GM21390 (cell line): ENCODE measurements around the gene PRKACB.
"Not testable (repeated sequence)": the region's sequence is repeated elsewhere in the genome, so short reads cannot be mapped to it uniquely, and the experiment has no call there.

Source experiments
- ATAC-seq: cut with Tn5 transposase; IDR thresholded peaks from one replicate; pipeline ENCODE4 v1.9.1; 2021; ENCODE audit not compliant: unreplicated experiment

PRKACB gene

DNA sequence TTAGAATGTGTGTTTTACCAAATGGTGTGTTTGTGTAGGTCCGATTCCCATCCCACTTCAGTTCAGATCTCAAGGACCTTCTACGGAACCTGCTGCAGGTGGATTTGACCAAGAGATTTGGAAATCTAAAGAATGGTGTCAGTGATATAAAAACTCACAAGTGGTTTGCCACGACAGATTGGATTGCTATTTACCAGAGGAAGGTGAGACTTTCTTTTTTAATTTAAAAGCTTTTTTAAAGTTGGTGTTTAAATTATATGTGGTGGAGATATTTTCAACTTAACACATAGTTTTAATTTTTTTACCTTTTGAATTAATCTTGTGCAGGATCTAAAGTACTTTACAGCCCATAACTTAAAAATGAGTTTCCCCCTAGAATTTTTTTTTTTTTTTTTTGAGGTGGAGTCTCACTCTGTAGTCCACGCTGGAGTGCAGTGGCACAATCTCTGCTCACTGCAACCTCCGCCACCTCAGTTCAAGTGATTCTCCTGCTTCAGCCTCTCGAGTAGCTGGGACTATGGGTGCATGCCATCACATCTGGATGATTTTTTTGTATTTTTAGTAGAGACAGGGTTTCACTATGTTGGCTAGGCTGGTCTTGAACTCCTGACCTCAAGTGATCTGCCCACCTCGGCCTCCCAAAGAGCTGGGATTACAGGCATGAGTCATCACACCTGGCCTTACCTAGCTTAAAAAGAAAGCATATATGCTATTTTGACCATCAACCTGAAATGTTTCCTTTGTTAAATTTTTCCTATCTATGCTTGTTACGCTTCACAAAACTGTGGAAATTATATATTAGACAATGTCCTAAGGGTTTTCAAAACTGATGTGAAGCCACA lies 70.3 kb downstream of the PRKACB start:
- no peak for ATAC-seq

DNA sequence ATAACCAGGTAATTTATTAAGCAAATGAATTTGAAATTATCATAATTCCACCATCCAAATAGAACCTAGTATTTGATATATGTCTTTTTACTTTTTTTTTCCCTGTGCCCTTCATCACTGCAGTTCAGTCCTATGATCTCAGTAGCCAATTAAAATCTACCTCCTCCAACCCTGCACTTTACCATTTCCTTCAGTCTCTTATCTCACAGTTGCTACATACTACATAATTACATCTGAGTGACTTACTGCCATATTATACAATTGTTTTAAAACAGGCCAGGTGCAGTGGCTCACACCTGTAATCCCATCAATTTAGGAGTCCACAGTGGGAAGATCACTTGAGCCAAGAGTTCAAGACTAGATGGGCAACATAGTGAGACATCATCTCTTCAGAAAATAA lies 73.2 kb downstream of the PRKACB start:
- ATAC-seq = no peak

DNA sequence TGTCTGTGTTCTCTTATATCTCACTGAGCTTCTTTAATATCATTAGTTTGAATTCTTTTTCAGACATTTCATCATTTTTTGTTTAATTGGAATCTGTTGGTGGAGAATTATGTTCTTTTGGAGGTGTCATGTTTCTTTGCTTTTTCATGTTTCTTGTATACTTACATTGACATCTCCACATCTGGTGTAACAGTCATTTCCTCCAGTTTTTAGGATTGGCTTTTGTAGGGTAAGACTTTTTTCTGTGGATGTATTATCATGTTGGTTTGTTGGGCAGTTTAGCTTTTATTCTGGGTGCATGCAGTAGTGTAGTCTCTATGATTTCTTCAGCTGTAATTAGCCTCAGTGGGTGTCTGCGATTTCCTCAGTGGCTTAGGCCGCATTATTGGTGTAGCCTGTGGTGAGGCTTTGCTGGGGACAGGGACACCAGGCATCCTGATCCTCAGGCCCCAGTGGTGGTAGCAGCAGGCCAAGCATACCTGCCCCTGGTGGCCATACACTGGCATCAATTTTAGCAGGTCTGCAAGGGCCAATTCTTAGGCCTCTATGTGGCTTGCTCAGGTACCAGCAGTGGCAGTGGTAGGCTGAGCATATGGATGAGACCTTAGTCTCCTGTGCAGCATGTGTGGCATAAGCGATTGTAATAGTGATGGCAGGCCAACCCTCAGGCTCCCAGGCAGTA lies 79.8 kb downstream of the PRKACB start:
- ATAC-seq = no peak

DNA sequence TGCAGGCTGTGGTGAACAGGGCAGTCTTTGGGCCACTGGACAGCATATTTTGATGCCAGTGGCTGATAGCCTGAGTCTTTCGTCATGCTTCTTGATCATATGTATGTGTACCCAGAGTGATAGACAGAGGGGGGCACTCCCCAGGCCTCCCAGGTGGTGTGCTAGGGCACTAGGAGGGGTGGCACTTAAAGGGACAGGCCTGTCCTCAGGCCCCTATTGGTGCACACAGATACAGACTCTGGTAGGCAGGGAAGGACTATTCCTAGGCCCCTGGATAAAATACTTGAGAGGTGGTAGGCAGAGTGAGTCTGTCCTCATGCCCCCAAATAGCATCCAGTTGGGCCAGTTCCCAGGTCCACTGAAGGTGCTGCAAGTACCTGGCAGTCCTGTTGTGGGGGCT lies 80.8 kb downstream of the PRKACB start:
- ATAC-seq = no peak

DNA sequence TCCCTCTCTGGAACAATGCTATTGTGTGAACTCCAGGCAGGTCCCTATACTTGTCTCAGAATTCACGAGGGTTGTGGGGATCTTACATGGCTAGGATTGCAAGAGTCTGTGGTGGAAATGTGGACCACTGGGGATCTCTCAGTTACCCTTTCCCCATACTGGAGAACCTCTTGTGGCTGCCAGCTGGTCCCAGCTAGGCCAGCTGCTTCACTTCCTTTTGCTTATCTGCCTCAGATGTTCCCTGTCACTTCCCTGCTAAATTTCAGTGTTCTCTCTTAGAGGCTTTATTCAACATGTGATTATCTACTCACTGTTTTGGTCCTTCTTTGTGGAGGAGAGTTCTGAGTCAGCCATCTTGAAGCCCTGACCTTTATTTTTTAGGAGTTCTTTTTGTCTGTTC lies 81.6 kb downstream of the PRKACB start:
- no peak for ATAC-seq

DNA sequence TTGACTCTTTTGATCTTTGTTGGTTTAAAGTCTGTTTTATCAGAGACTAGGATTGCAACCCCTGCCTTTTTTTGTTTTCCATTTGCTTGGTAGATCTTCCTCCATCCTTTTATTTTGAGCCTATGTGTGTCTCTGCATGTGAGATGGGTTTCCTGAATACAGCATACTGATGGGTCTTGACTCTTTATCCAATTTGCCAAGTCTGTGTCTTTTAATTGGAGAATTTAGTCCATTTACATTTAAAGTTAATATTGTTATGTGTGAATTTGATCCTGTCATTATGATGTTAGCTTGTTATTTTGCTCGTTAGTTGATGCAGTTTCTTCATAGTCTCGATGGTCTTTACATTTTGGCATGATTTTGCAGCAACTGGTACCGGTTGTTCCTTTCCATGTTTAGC lies 88.6 kb downstream of the PRKACB start:
- not testable (repeated sequence) for ATAC-seq

DNA sequence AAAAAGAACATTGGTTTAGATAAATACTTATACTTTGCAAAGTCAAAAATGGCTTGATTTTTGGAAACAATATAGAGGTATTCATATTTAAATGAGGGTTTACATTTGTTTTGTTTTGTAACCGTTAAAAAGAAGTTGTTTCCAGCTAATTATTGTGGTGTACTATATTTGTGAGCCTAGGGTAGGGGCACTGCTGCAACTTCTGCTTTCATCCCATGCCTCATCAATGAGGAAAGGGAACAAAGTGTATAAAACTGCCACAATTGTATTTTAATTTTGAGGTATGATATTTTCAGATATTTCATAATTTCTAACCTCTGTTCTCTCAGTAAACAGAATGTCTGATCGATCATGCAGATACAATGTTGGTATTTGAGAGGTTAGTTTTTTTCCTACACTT lies 92.2 kb downstream of the PRKACB start:
- no peak for ATAC-seq

DNA sequence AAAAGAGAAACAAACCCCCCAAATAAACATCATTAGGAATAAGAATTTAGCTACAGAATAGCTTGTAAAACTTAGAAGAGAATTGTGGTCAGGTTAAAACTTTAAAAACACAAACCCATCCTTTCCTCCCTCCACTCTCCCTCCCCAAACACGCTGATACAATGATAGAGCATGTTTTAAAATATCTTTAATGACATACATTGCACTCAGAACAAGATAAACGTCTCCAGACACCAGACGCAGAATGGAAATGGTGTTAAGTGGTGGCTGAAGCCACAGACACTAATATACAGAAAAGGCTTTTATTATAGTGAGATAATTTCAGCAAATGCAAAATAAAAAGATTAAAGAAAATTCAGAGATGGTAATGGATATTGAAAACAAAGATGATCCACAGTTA lies 98.6 kb downstream of the PRKACB start:
- no peak for ATAC-seq

DNA sequence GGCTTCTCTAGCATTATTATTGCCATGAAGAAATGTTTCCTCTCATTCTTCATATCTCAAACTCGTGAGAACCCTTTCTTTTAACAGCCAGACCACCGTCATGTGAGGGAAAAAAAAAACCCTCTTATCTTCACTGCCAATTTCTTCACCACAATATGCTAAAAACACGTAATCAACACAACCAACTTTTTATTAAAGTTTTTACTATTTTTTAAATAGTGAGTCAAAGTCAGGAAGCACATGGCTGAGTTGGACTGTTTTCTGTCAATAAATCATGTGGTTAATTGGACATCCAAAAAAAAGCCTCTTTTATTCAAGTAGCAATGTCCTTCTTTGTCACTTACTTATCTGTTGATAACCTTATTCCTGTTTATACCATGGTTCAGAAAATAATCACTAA lies 101.5 kb downstream of the PRKACB start:
- no peak for ATAC-seq

DNA sequence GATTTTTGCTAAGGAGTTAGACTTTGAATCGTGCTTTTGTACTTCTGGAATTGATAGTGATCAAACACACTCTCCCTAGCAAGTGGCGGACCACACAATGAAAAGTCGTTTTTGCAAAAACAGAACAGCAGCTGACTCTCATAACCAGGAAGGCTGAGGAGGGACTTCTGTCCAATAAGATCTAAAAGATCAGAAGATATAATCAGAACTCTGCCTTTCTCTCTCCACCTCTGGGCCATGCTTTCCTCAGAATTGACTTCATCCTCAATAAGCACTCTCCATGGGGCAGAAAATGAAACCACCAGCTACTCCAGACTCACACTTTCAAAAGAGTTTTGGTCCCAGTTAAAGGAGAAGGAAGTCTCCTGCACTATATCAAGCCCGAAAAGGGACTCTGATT lies 102.1 kb downstream of the PRKACB start:
- ATAC-seq = no peak

DNA sequence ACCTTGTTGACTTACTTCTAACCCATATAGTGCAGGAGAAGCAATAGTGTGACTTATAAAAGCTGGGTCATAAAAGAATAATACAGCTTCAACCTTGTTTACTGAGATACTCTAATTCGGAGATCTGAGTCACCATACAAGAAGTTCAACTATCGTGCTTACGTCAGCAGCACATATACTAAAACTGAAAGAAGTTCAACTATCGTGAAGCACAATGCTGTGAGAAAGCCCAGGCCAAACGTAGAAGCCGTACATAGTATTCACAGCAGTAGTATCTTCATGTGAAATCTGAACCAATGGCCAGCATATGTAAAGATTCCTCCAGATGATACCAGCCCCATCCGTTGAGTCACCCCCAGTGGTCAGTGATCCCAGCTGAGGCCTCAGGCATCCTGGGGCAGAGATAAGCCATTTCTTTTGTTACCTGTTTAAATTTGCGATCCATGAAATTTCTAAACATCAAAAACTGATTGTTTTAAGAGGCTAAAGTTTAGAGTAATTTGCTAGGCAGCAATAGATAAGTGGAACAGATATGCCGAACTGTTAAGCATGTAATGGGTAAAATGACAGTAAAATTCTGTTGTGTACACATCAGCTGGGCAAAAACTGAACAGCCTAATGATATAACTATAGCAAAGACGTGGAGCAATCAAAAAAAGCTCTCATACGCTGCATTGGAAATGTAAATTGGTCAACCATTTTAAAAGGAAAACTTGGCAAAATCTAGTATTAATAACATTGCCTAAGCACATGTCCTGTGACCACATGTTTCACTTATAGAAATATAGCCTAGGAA lies 103.6 kb downstream of the PRKACB start:
- no peak for ATAC-seq

DNA sequence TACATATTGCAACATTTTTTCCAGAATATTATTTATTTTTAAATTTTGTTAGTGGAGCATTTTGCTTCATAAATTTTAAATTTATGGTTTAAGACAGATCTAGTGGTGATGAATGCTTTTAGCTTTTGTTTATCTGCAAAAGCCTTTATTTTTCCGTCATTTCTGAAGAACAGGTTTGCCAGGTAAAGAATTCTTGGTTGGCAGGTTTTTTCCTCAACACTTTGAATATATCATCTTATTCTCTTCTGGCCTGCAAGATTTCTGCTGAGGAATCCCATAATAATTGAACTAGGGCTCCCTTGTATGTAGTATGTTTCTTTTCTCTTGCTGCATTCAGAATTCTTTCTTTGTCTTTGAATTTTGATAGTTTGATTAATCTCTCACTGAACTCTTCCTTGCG lies 106.6 kb downstream of the PRKACB start:
- ATAC-seq = no peak

DNA sequence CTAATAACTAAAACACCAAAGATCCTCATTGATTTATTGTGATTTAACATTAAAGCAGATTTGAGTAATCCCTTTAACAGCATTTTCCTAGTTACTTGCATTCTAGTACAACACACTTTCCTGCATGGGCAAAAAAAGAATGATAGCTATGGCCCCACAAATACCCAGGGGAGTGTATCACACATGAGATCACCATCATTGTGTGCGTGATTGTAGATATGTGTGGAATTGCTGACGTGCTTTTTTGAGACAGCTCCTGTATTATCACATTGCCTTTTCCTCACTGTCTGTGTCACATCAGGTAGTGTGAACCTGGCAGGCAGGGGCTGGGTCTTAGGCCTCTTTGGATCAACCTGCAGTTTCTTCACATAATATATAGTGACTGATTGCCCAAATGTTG lies 109.0 kb downstream of the PRKACB start:
- no peak for ATAC-seq

DNA sequence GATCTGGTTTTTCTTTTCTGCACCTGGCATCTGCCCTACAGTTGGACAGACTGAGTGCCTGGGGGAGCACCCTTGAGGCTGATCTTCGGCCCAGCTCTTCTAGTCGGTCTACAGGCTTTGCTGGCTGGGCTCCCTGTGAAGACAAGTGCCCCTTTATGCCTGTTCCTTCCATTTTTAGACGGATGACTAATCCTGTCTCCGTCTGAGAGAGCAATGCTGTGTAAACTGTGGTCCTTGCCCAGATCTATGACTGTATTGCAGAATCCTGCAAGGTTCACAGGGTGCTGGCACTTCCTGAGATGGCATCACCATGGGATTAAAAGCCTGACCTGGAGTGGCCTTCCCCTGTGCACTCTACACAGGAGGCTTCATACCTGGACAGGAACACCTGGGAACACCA lies 109.8 kb downstream of the PRKACB start:
- ATAC-seq = no peak

DNA sequence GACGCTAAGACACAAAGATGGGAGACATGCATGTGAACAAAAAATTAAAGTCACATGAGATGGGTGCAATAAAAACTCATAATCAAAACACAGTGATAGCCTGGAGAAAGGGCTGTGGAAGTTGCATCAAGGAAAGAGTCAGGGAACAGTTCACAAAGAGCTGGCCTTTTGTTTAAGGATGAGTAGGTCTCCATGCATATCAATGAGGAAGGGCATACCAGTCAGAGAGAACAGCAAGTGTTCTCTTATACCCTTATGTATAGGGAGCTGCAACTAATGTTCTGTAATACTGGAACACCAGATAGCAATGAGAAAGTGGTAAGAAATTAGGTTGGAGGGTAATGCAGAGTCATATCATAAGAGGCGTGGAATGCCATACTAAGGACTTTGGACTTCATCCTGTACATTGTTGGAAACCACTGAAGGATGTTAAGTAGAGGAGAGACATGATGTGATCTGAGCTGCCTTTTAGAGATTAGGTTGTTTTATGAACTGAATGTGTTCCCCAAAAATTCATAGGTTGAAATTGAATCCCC lies 110.7 kb downstream of the PRKACB start:
- ATAC-seq = no peak

DNA sequence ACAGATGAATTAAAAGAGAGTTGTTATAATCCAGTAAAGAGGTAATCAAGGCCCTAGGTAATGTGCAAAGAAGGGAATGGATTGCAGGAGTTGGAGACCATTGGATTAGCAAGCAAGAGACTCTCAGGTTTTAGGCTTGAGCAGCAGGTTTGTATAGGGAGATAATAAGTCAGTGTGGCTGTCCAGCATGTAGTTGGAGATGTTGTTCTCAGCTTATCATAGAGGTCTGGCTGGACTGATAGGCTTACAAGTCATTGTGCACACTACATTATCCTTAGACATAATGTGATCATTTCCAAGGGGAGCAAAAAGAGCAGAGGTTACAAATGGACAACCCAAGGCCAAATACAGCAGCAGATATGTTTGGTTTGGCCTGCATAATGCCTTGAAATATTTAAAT lies 111.5 kb downstream of the PRKACB start:
- no peak for ATAC-seq

DNA sequence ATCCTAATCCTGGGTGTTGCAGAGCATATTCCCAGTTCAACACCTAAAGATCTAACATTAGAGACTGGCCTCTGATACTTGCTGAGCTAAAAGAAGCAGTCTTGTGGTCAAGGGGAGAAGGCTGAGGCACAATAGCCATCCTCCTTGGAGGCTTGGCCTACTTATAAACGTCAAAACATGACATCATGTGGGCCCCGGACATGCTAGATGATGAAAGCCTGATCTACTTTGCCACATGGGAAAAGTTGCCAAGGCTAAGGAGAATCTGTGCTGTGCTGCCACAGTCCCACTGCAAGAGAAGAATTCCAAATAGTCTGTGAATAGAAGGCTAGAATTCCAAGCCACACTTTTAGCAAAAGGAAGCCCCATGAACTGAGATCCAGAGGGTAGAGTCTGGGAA lies 113.5 kb downstream of the PRKACB start:
- no peak for ATAC-seq

DNA sequence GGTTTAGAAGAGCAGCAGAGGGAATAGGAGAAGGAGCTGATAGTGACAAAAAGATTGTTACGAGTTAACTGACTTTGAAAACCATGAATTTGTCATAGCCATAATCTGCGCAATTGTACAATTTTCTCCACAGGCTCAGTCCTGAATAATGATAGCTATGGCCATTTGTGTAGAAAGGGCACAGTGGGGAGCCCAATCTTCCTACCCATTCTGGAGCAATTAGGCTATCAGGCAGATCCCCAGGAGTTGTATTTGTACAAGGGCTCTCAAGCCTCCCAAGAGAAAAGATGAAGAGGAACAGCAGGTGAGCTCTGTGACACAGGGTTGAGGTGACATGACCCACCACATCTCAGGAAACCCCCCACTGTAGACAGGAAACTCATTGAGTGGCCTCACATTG lies 115.3 kb downstream of the PRKACB start:
- ATAC-seq = no peak

DNA sequence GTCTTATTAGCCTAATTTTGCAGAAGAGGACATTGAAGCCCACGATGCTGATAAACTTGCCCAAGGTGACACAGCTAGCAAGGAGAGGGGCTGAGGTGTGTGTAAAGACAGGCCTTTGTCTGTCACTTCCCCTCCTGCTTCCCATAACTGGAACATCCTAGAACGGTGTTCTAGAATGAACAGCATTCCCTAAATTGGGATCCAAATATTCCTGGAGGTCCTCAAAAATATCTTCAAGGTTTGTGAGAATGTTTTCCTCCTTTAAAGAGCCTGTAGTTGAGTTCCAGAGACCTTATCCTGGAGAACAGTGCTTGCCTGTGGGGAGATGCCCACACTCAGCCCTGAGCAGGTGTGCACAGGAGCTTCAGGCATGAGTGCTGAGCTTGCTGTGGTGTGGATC lies 115.9 kb downstream of the PRKACB start:
- no peak for ATAC-seq

DNA sequence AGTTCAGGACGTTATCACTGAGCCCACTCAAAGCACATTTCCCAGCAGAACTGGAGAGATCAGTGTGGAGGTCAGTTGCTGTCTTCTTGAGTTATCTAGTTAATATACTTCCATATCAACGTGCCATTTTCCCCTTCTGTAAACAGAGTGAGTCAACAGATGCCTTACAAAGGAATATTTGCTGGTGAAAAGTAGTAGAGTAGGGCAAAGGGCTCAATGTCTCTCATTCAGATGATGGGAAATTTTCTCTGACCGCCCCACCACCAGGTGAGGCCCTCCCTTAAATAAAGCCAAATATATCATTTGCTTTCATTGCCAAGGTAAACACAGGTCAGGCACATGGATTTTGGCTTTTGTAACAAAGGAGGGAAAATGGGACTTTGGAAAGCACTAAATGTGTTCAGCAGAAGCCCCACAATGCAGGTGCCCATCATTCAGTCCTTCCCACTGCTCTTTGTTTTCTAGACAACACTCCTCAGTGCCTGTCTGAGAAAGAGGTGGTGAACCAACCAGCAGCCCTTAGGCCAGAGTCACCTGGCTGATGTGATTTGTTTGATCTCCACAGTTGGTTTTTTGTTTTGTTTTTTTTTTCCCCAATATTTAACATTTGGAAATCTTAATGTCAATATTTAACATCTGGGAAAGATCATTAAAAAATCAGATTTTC lies 116.9 kb downstream of the PRKACB start:
- ATAC-seq = no peak

DNA sequence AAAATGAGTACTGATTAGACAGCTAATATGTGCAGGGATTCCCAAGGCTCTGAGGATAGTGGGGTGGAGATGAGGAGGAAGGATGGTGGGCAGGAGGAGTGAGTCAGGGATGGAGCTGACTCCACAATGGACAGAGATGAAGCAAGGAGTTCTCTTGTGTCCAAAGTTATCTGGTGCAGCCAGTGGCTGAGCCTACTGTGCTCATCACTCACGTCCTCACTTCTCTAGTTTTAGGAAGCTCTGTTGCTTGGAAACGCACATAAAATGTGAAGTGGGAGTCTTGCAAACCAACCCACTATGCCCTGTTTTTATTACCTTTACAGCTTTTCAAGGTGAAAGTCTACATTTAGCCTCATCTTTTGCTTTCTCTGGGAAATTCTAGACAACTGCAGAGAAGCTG lies 120.9 kb downstream of the PRKACB start:
- no peak for ATAC-seq
